Right renal pelvis (tissue), 4 donors: ENCODE measurements around the gene PEG3. TPM values are rescaled to one million over a fixed set of nuclear protein-coding genes. Genes with fewer than 3 reads are reported as not detected.
"Not testable (repeated sequence)": the region's sequence is repeated elsewhere in the genome, so short reads cannot be mapped to it uniquely, and the experiment has no call there.

ENCODE experiments used
- DNase-seq, 4 donors: peaks; one replicate each; pipeline ENCODE4 v3.0.0-alpha.2; 2013; ENCODE audit warnings: low read depth in 4 of 4, low spot score in 3 of 4, missing footprints in 1 of 4
- polyA plus RNA-seq, 4 donors: library from polyadenylated mRNA; unstranded; fragments of 120-200 nt; gene quantifications; one replicate each; pipeline ENCODE4 v1.2.1, GENCODE V29; 2013; ENCODE audit not compliant: insufficient read length in 4 of 4

Gene PEG3
- 10 to 100 TPM; 60.2 to 93.8 (median 81.7) TPM for polyA plus RNA-seq

DNA sequence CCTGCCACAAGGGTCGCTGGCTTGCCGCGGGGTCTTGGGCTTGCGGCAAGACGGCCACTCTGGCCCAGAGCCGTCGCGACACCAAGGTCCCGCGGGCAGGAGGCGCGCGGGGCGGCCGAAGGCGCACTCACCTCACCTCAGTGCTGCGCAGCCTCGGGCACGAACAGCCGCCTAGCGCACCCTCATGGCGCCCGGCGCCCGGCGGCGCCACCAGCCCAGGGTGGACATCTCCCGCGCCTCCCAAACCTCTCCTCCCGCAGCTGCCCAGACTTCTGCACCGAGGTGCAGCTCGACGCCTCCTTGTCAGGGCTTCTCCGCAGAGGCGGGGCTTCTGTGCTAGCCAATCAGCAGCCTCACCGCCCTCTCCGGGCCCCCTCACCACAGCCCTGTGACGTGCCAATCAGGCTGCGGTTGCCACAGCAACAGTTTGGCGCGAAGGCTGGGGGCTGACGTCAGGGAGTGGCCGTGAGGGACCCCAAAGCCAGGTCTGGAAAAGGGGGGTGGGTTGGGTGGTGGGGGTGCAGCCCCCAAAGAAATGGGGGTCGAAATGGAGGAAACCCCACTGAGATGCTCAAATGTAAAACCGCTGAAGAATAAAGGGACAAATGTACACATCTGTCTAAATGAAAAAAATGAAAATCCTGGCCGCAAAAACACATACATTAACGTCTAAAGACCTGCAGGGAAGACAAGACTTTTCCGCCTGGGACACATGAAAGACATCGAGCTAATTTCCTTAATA lies at the start of gene PEG3, which contains the start of gene ZIM2:
TSS of gene PEG3 (minus strand) at position 276 of the 742 bp plus-strand sequence. CDS start 16,071 bp downstream, outside the sequence.
TSS of gene ZIM2 (minus strand) at position 276 of the 742 bp plus-strand sequence. CDS start 16,449 bp downstream, outside the sequence.
- peak; percentile 61 to 79 (median 74) for DNase-seq

GRCh38 chr19:56885173-56885985 lies 44.9 kb upstream of the PEG3 start:
- DNase-seq, result no peak

- DNase-seq, result no peak
Measured at GRCh38 chr19:56884441-56884840, 43.9 kb upstream of the PEG3 start.

DNA sequence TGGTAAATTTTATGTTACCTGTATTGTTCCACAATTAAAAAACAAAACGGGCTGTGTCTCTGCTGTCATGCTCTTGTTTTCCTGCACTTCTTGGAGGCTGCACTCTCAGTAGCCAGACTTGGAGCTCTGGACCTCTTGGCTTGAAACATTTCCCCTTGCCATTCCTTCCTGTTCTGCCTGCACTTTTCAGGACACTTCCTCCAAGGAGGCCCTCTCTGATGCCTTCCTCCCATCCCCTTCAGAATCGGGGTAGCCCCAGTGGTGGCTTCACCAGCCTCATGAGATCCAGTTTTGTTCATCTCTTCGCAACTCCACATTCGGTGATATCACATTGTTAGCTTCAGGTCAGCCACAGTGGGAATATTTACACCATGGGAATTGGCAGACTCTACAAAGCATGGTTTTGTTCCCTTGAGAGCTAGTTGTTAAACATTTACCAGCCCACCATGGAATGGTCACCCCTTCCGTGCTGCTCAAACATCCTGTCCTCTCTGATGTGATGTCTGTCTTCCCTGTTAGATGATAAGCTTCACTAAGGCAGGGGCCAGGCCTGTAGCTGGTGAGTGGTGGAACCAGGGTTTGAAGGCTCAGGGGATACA lies 40.2 kb upstream of the PEG3 start:
- DNase-seq, result no peak

DNA sequence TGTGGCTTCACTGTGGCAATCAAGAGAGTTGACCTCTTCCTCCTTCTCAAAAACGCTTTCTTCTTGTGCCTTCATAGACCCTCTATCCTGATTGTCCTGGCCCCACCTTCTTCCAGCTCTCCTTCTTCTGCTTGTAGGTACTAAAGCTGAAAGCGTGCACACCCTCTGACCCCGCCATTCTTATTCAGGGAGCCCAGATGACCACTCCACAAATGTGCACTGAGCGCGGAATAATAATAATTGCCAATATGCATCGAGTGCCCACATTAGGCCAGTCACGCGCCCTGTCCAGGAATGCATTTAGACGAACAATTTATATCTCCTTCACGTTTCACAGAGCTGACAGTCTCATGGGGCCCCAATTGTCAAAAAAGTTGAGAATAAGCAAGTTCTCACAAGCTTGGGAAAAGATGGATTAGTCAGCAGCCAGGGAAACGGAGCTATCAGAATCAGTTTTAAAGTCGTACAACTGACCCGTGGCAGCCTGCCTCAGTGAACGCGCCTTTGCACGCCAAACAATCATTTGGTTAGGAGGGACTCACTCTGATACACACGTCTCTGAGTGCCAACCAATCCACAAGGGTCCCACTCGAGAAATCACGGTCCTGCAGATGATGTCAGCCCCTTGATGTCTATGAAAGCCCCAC lies 36.7 kb upstream of the PEG3 start:
- DNase-seq, result no peak

DNA sequence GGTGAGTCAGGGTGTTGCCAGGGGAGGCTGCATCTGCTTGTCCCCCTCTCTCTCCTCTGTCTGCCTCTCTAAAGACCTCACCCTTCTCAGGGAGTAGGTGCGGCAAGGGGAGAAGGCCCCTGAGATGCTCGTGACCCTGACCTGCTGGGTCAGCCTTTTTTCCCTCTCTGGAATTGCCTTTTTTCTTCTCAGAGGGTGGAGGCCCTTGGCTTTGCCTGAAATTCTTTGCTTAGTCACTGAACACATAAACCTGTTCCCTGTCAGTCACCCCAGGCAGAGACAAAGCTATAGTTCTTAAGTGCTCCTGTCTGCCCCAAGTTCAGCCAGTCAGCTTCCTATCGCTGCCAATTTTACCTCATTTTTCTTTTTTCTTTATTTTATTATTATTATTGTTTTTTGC lies 35.2 kb upstream of the PEG3 start:
- no peak for DNase-seq

DNA sequence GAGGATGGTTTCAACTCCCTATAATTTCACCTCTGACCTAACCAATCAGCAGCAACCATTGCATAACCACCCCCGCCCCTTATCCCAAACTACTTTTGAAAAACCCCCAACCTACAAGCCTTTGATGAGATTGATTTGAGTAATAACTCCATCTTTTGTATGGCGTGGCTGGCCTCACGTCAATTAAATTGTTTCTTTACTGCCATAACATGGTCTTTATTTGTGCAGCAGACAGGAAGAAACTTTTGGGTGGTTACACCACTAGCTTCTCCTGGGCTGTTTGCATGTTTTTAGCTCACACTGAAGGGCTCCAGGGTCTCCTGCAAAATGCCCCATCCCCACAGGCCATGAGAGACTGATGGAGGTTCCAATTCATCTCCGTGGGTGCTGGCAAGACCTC lies 34.0 kb upstream of the PEG3 start:
- no peak for DNase-seq

GRCh38 chr19:56873493-56873892 lies 33.0 kb upstream of the PEG3 start:
- DNase-seq, result no peak

DNA sequence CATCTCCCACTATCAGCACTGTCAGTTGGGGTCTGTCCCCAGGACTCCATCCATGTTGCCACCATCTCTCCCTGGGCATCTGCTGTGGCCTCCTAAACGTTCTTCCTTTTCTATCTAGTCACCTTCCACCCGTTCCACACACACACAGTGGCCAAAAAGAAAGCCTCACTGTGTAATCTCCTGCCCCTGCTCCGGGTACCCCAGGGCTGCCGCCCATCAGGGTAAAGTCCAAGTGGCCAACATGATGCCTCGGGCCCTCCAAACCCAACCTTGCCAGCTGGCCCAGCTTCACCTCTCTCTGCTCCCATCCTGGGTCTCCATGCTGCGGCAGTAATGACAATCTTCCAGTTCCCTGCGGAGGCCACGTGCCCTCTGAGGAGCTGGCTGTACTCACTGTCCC lies 29.4 kb upstream of the PEG3 start:
- DNase-seq, result no peak

DNA sequence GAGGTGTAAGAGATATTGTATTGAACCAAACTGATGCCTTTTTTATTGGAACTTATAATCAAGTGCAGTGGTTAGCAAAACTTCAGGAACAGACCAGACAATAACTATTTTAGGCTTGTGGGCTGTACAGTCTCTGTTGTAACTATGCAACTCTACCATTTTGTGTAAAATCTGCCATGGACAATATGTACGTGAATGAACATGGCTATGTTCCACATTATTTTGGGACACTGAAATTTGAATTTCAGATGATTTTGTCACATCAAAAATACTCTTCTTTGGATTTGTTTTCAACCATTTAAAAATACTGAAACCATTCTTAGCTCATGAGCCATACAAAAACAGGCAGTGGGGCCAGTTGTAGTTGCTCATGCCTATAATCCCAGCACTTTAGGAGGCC lies 27.9 kb upstream of the PEG3 start:
- DNase-seq, result no peak

DNA sequence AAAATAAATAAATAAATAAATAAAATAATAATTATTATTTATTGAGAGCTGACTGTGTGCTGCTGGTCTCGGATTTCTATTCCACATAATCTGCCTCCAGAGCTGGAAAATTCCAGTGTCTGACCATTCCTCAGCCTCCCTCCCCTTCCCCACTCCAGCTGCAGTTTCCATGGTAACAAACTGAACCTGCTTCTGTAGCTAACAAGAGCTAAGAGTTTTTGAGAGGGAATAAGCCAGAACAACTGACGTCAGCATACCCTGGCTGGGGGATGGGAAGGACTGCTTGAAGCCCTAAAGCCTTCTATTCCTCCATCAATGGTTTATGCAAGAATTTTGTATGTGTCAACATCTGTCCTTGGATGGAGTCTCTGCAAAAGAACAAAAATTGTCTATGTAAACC lies 26.0 kb upstream of the PEG3 start:
- DNase-seq, result peak; percentile 21 to 54 (median 40)

DNA sequence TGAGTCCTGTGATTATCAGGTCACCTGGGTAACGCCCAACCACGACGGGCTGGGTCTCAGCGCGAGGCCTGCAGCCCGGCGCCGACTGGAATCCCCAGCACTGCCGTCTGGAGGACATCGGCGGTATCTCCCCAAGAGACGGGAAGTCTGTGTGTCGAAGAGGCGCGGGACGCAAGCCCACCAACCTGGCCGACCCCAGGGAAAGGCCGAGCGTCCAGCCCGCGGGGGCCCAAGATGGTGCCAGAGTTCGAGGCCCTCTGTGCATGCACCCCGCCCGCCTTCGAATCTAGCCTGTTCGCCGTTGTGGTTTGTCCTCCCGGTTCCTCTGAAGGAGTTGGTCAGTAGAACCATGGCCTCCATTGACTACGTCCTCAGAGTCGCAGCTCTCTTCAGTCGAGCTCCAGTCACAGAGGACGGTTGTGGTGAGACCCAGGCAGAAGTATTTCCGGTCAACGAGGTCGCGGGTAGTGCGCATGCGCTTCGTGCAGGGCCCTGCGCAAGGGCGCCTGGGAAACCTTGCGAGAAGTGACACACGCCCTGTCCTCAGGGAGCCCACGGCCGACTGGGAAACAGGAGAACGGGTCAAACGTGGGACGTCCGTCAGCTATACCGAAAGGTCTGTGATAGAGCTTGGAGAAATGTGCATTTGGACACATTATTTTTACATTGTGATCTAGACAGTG lies 24.1 kb upstream of the PEG3 start:
- DNase-seq, result no peak

GRCh38 chr19:56862741-56863140 lies 22.2 kb upstream of the PEG3 start:
- no peak for DNase-seq

GRCh38 chr19:56860409-56860808 lies 19.9 kb upstream of the PEG3 start:
- not testable (repeated sequence) for DNase-seq

DNA sequence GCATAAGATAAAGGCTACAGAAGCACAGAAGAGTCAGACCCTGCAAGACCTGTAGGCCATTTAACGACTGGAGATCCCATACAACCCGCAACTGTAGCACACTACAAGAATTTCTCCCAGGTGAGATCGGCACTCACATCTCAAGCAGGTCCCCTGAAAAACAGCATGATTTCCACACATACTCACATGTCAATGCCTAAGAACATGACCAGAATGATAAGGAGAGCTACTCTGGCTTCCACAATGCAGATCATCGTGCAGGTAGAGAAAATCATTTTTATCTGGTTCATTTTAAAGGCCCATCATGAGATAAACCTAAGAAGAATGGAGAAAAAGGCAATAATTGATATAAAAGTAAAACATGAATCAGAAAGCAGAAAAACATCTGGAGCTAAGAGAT lies 17.5 kb upstream of the PEG3 start:
- DNase-seq, result no peak

DNA sequence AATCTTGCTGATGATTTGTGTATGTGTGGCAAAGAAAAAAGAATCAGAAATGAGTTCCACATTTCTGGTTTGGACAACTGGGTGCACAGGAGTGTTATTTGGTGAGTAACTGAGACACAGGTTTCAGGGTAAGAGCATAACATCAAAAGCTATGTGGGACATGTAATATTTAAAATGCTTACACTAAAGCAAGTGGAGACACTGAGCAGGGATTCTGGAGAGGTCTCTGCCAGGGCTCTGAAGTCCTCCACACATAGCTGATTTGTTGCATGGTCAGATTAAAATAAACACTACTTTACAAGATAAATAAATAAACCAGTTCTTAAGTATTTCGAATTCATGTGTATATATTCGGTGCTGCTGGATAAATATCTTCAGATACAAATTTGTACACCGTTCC lies 16.3 kb upstream of the PEG3 start:
- no peak for DNase-seq

- DNase-seq, result not testable (repeated sequence)
Measured at GRCh38 chr19:56852361-56852760, 11.8 kb upstream of the PEG3 start.

DNA sequence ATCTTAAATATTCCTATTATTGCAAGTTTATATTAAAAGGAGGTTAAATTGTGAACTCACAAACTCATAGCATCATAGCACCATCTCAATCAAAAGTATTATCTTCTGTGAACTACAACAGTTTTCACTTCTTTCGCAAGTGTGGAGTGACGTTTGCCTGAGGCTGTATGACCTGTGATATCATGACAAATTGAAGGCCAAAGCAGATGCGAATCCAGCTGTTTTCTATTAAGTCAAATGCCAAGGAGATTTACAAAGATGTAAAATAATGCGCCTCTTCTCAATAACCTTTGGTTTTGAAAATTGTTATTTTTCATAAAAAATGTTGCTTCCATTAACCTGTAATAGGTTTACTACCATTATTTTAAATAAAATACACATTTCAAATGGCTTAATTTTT lies 7.6 kb upstream of the PEG3 start:
- no peak for DNase-seq

DNA sequence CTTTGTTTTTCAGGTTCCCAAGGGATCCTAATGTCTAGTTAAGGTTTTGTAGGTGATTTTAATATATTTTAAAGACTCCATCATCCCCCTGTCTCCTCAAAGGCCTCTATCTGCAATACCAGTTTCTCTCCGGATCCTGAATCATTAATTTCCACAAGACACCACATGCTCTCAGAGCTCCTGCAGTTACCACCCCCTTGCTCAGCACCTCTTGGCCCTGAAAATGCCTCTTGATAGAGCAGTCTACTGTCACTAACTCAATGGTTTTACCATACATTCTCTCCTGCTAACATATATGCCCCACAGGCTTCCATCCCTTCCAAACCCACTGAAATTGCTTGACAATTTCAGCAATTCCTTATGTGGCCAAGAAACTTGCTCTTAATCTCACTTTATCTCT lies 1.9 kb upstream of the PEG3 start:
- no peak for DNase-seq

- DNase-seq, result peak in 1 of 4 donors; percentile 5
Measured at GRCh38 chr19:56841193-56841543, 642 bp upstream of the PEG3 start.
